Activated CD4-positive, alpha-beta T cell treated with anti-CD3 and anti-CD28 coated beads, Interleukin-2, amount 10 ng/mL, durations not matched to agents 7 days and 5 days (primary cell): ENCODE results near the gene SEPTIN11. TPM values are rescaled to one million over a fixed set of nuclear protein-coding genes. Genes with fewer than 3 reads are reported as not detected.

ENCODE experiments used
- total RNA-seq, 2 experiments: library from RNA; stranded (reverse); gene quantifications; one replicate each; pipeline ENCODE4 v1.2.3, GENCODE V29; 2021

The SEPTIN11 gene
- total RNA-seq, 2 experiments from 2014 or later, result 23.4 to 24.5 TPM

Other genes with a start within 250 kb of the SEPTIN11 start
- not detected for gene SOWAHB, start 51.6 kb upstream of the SEPTIN11 start, total RNA-seq
- gene CCNI, start 126.2 kb downstream of the SEPTIN11 start, total RNA-seq, result 100 to 1,000 TPM; 210 to 244 TPM
- 10 to 100 TPM; 28.1 to 31.5 TPM for gene CCNG2, start 207.5 kb downstream of the SEPTIN11 start, total RNA-seq